Progenitor cell of endocrine pancreas (in vitro differentiated cells): Measurements from ENCODE around the gene DEAF1. TPM values are rescaled to one million over a fixed set of nuclear protein-coding genes. Genes with fewer than 3 reads are reported as not detected.

Experiments used
- DNase-seq: peaks from one replicate; pipeline ENCODE4 v3.0.0; 2021; ENCODE audit warnings: low spot score; ENCODE audit not compliant: unreplicated experiment
- H3K27ac Mint-ChIP-seq: 2 replicates; pipeline ENCODE4 v1.8.0; 2021; ENCODE audit warnings: mild to moderate bottlenecking, moderate library complexity, mixed read lengths
- H3K27me3 Mint-ChIP-seq: 2 replicates; pipeline ENCODE4 v1.8.0; 2021; ENCODE audit warnings: mixed read lengths
- H3K36me3 Mint-ChIP-seq: 2 replicates; pipeline ENCODE4 v1.8.0; 2022; ENCODE audit warnings: mixed read lengths; ENCODE audit not compliant: insufficient read depth
- H3K4me1 Mint-ChIP-seq: 2 replicates; pipeline ENCODE4 v1.8.0; 2021; ENCODE audit warnings: low read depth, mixed read lengths
- H3K4me3 Mint-ChIP-seq: 2 replicates; pipeline ENCODE4 v1.8.0; 2021; ENCODE audit warnings: low read depth, mild to moderate bottlenecking, moderate library complexity, mixed read lengths
- H3K9me3 Mint-ChIP-seq: 2 replicates; pipeline ENCODE4 v1.8.0; 2021; ENCODE audit warnings: low read depth, mixed read lengths
- CTCF ChIP-seq: fragments of 200-600 bp; sonication (generic); IDR thresholded peaks from one replicate; pipeline ENCODE4 v1.5.0; 2021; ENCODE audit warnings: antibody characterized with exemption, mild to moderate bottlenecking; ENCODE audit not compliant: unreplicated experiment
- total RNA-seq: library from RNA; stranded (reverse); gene quantifications from 2 replicates; pipeline ENCODE4 v1.2.1, GENCODE V29; 2021

The DEAF1 gene
- total RNA-seq, 1 donor from 2014 or later: 49.2 TPM

GRCh38 chr11:726278-727220, 31.5 kb upstream of the DEAF1 start:
- Mint-ChIP-seq H3K4me3 (peak overlapping the region; percentile 40), H3K4me1 (peaks cover 1% of the 10 kb centered on the region), H3K9me3 (no peaks in the 10 kb centered on the region), H3K36me3 (peaks cover 2% of the 10 kb centered on the region), H3K27ac (no peak overlapping the region), H3K27me3 (peaks cover 6% of the 10 kb centered on the region)
- peak; percentile 39 for DNase-seq
- no peak for TF ChIP-seq CTCF

GRCh38 chr11:725624-726202, 30.7 kb upstream of the DEAF1 start:
- H3K4me3 Mint-ChIP-seq: no peak overlapping the region

GRCh38 chr11:724778-725386, 29.9 kb upstream of the DEAF1 start:
- H3K27me3 Mint-ChIP-seq: peaks cover 7% of the 10 kb centered on the region
- H3K4me3 Mint-ChIP-seq: peak overlapping the region; percentile 39
- no peak for TF ChIP-seq CTCF
- H3K9me3 Mint-ChIP-seq: no peaks in the 10 kb centered on the region
- H3K27ac Mint-ChIP-seq: no peak overlapping the region
- no peak for DNase-seq
- H3K36me3 Mint-ChIP-seq: peaks cover 2% of the 10 kb centered on the region
- H3K4me1 Mint-ChIP-seq: peaks cover 1% of the 10 kb centered on the region

More at GRCh38 chr11:725624-726202, 30.7 kb upstream of the DEAF1 start:
- peak; percentile 30 for DNase-seq
- Mint-ChIP-seq H3K27me3 (peaks cover 6% of the 10 kb centered on the region), H3K9me3 (no peaks in the 10 kb centered on the region), H3K36me3 (peaks cover 2% of the 10 kb centered on the region), H3K4me1 (peaks cover 1% of the 10 kb centered on the region), H3K27ac (no peak overlapping the region)
- TF ChIP-seq CTCF: no peak

- no peak overlapping the region for H3K27ac Mint-ChIP-seq
- TF ChIP-seq CTCF: no peak
- DNase-seq: no peak
- H3K36me3 Mint-ChIP-seq: peaks cover 5% of the 10 kb centered on the region
- H3K9me3 Mint-ChIP-seq: no peaks in the 10 kb centered on the region
- H3K4me3 Mint-ChIP-seq: no peak overlapping the region
- H3K27me3 Mint-ChIP-seq: peaks cover 10% of the 10 kb centered on the region
- peaks cover 1% of the 10 kb centered on the region for H3K4me1 Mint-ChIP-seq
Observed at GRCh38 chr11:724049-724777, 29.2 kb upstream of the DEAF1 start.
